ENCODE results near the gene PLEKHM3. TPM values are rescaled to one million over a fixed set of nuclear protein-coding genes. Genes with fewer than 3 reads are reported as not detected.

PLEKHM3 gene
- total RNA-seq, 4 donors from 2014 or later = 19.1 to 26.5 (median 24.0) TPM

DNA sequence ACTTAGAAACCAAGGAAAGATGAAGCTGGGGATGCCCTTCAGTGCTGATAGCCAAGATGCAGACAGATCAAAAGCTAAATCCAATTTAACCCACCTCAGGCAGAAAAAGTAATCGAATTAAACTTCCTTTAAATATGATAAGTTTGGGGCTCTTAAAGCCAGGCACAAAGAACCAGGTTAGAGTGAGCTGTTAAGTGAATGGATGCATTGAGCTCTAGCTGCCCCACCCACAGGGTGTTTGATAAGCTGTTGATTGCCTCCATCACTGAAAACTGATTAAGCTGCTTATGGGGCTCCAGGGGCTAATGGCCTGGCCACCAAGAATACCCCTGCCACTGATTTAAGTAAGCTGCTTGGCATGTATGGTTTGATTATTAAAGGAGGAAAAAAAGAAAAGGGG lies 119.8 kb downstream of the PLEKHM3 start:
- Histone ChIP-seq H3K27ac (no peak overlapping the region), H3K9me3 (no peaks in the 10 kb centered on the region), H3K27me3 (no peaks in the 10 kb centered on the region), H3K4me1 (peaks cover 0 to 14% (median 0%) of the 10 kb centered on the region in 4 donors), H3K4me3 (no peak overlapping the region), H3K36me3 (peaks cover 0 to 2% (median 0%) of the 10 kb centered on the region in 4 donors)
- in situ Hi-C loops (cut with MboI; ENCODE audit: low pct_ligation_motif_present in 1 of 4, low pct_unique_long_range_greater_than_20kb in 1 of 4, low sequenced_read_pairs in 3 of 4) = no loop called here
- 50 to 52% methylated on average over 1 of the region's 1 CpG for WGBS, 2 donors (ENCODE audit: low coverage in 1 of 2)
- intact Hi-C loops (cut with DNase I; ENCODE audit: low total_unique reads) = no loop called here
- DNase-seq = no peak
- TF ChIP-seq EP300 (IDR thresholded peaks at IDR 0.05; ENCODE audit: low read depth) (no peak), CTCF (IDR thresholded peaks at IDR 0.05) (no peak), POLR2A (IDR thresholded peaks at IDR 0.05) (no peak), POLR2AphosphoS5 (IDR thresholded peaks at IDR 0.05) (no peak)

- 92 to 100% methylated on average over 3 of the region's 3 CpGs for WGBS, 2 donors (ENCODE audit: low coverage in 1 of 2)
- Histone ChIP-seq H3K9me3 (no peaks in the 10 kb centered on the region), H3K27me3 (no peaks in the 10 kb centered on the region), H3K36me3 (peaks cover 0 to 4% (median 0%) of the 10 kb centered on the region in 4 donors), H3K4me1 (peaks cover 0 to 14% (median under 1%) of the 10 kb centered on the region in 4 donors), H3K27ac (no peak overlapping the region), H3K4me3 (no peak overlapping the region)
- DNase-seq = no peak
- intact Hi-C loops (cut with DNase I; ENCODE audit: low total_unique reads) (no loop called here), in situ Hi-C loops (cut with MboI; ENCODE audit: low pct_ligation_motif_present in 1 of 4, low pct_unique_long_range_greater_than_20kb in 1 of 4, low sequenced_read_pairs in 3 of 4) (no loop called here)
- TF ChIP-seq POLR2A (IDR thresholded peaks at IDR 0.05) (no peak), CTCF (IDR thresholded peaks at IDR 0.05) (no peak), POLR2AphosphoS5 (IDR thresholded peaks at IDR 0.05) (no peak), EP300 (IDR thresholded peaks at IDR 0.05; ENCODE audit: low read depth) (no peak)
Measured at GRCh38 chr2:207903236-207903635, 122.1 kb downstream of the PLEKHM3 start.

GRCh38 chr2:207902821-207903220 lies 122.5 kb downstream of the PLEKHM3 start:
- WGBS, 2 donors (ENCODE audit: low coverage in 1 of 2) = 66 to 100% methylated on average over 1 to 2 of the region's 2 CpGs
- no peak for TF ChIP-seq POLR2A (IDR thresholded peaks at IDR 0.05)
- no peak for TF ChIP-seq EP300 (IDR thresholded peaks at IDR 0.05; ENCODE audit: low read depth)
- TF ChIP-seq POLR2AphosphoS5 (IDR thresholded peaks at IDR 0.05) = no peak
- no peak for TF ChIP-seq CTCF (IDR thresholded peaks at IDR 0.05)
- H3K4me1 ChIP-seq = peaks cover 0 to 18% (median 3%) of the 10 kb centered on the region in 4 donors
- intact Hi-C loops (cut with DNase I; ENCODE audit: low total_unique reads) (no loop called here), in situ Hi-C loops (cut with MboI; ENCODE audit: low pct_ligation_motif_present in 1 of 4, low pct_unique_long_range_greater_than_20kb in 1 of 4, low sequenced_read_pairs in 3 of 4) (no loop called here)
- H3K9me3 ChIP-seq = no peaks in the 10 kb centered on the region
- H3K27me3 ChIP-seq = no peaks in the 10 kb centered on the region
- peaks cover 0 to 4% (median 0%) of the 10 kb centered on the region in 4 donors for H3K36me3 ChIP-seq
- H3K27ac ChIP-seq = no peak overlapping the region
- H3K4me3 ChIP-seq = no peak overlapping the region
- DNase-seq = no peak

DNA sequence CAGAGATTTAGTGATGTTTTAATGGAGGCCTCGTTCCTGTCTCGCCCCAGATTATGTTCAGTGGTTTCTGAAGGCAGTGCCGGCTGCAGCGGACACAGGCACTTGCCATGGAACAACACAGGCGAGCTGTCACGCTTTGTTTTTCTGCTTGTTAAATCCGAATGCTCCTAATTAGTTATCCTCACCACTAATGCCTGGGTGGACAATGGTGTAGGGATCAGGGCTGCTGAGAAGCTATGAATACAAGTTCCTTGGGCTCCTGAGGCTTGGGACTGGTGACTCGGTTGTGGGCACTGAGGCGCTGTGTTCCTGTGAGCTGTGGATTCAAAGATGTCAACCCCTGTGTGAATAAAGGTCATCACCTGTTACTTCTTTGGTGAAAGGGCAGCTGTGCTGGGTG lies 123.5 kb downstream of the PLEKHM3 start:
- TF ChIP-seq POLR2A (IDR thresholded peaks at IDR 0.05) = no peak
- Histone ChIP-seq H3K9me3 (no peaks in the 10 kb centered on the region), H3K4me1 (peaks cover 0 to 20% (median 9%) of the 10 kb centered on the region in 4 donors), H3K27me3 (no peaks in the 10 kb centered on the region), H3K4me3 (no peak overlapping the region), H3K27ac (no peak overlapping the region), H3K36me3 (peaks cover 0 to 4% (median 0%) of the 10 kb centered on the region in 4 donors)
- intact Hi-C loops (cut with DNase I; ENCODE audit: low total_unique reads) (no loop called here), in situ Hi-C loops (cut with MboI; ENCODE audit: low pct_ligation_motif_present in 1 of 4, low pct_unique_long_range_greater_than_20kb in 1 of 4, low sequenced_read_pairs in 3 of 4) (no loop called here)
- DNase-seq = no peak
- WGBS, 2 donors (ENCODE audit: low coverage in 1 of 2) = 92 to 93% methylated on average over 7 to 9 of the region's 9 CpGs

DNA sequence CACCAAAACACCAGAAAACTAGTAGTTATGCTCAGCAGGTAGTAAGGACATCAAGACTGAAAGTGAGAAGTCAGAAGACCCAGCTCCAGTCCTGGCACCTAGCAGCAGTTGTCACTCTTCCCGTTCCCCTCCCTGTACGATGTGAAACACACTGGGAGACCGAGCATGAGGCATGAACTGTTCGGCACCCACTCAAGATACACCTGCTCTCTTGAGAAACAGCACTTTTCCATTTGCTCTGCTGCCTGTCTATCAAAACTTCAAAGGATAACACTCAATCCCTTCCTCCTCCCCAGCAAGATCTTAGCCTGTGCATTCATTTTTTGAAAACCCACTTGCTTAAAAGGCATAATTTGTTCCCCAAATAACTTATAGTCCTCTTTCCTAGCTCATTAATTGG lies 123.9 kb downstream of the PLEKHM3 start:
- Histone ChIP-seq H3K9me3 (no peaks in the 10 kb centered on the region), H3K27me3 (no peaks in the 10 kb centered on the region), H3K4me1 (peaks cover 2 to 20% (median 12%) of the 10 kb centered on the region in 4 donors), H3K4me3 (no peak overlapping the region), H3K27ac (no peak overlapping the region), H3K36me3 (peaks cover 0 to 4% (median 0%) of the 10 kb centered on the region in 4 donors)
- WGBS, 2 donors (ENCODE audit: low coverage in 1 of 2) = 94 to 100% methylated on average over 2 to 4 of the region's 4 CpGs
- in situ Hi-C loops (cut with MboI; ENCODE audit: low pct_ligation_motif_present in 1 of 4, low pct_unique_long_range_greater_than_20kb in 1 of 4, low sequenced_read_pairs in 3 of 4) = no loop called here
- no peak for TF ChIP-seq EP300 (IDR thresholded peaks at IDR 0.05; ENCODE audit: low read depth)
- no peak for TF ChIP-seq POLR2A (IDR thresholded peaks at IDR 0.05)
- TF ChIP-seq CTCF (IDR thresholded peaks at IDR 0.05) = no peak
- no peak for TF ChIP-seq POLR2AphosphoS5 (IDR thresholded peaks at IDR 0.05)
- no peak for DNase-seq
- intact Hi-C loops (cut with DNase I; ENCODE audit: low total_unique reads) = no loop called here

All from transverse colon (tissue), 4 donors.